GM10266 (cell line): ENCODE data around the gene OSBPL3.

Experiments used
- DNase-seq: peaks from one replicate; pipeline ENCODE4 v3.0.0; 2012; ENCODE audit errors: extremely low spot score
- CTCF ChIP-seq: IDR thresholded peaks from 2 replicates; pipeline ENCODE4 v1.5.1; 2012; ENCODE audit warnings: mild to moderate bottlenecking, low read depth; ENCODE audit not compliant: control insufficient read depth, insufficient read depth; ENCODE audit errors: missing control alignments

Gene OSBPL3

GRCh38 chr7:24755541-24756407 lies 224.2 kb downstream of the OSBPL3 start:
- DNase-seq, result peak; percentile 82
- no peak for TF ChIP-seq CTCF

DNA sequence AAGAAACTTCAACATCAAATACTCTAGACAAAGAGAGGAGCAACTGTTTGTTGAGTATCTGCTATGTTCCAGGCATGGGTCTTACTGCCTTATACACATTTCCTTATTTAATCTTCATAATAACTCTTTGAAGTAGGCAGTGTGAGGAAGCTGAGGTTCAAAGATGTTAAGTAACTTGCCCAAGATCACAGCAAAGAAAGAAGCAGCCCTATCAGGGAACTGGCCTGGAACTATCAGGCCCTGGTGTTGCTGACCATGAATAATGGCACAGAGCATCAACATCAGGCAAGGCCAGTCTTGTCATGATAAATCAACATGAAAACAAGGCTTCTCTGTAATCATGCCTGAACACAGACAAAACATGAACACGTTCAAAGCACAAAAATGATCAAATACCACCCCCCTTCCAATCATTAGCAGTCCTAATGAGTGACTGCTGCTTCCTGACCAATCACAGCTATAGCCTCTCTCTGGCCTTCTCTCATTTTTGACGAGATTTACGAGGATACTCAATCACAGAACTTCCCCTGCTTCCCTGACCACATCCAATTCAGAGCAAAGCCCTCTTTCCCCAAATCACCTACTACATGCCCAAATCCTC lies 225.0 kb downstream of the OSBPL3 start:
- no peak for TF ChIP-seq CTCF
- DNase-seq, result peak; percentile 47

DNA sequence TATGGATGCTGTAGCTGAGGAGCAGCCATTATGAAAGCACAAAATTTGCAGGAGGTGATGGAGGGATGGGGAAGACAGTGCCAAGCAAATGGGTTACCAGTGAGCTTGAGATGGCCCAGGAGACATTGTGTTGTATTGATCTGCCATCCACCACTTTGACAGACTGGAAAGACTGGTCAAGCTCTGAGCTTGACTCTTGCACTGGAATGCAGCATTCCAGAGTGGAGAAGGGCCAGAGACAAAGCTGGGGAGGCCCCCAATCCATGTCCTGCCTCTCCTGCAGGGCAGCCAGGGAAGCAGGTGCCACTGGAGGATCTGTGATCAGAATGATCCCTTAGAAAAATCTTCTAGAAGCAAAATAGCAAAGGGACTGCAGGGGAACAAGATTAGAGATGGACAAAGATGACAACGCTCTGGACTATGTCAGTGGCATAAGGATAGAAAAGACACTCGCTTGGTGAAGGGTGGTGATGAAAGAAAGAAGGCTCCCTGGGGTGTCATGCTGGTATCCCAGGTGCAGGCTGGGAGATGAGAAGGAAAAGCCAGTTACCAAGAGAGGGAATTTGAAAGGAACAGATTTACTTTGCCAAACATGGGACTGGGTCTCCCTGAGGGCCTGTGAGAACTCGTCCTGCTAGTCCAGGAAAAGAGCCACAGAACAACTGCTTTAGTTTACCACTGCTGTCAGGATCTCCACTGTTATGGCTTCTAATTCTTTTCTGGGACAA lies 227.7 kb downstream of the OSBPL3 start:
- TF ChIP-seq CTCF, result no peak
- DNase-seq, result no peak

DNA sequence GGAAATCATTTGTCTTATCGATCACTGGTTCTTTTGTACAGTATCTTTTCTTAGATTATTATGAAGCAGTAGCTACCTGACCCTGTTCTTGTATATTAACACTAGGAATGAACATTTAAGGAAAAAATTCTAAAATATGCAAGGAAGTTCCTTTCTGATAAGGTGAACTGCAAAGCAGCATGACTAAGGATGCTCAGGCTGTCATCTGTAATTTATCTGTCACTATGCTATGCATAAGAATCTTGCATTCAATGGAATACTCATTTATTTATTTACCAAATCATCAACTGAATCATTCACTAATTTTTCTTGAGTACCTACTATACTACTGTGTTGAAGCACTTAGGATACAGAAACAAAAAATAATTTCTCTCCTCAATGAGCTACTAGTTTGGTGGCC lies 228.5 kb downstream of the OSBPL3 start:
- no peak for TF ChIP-seq CTCF
- no peak for DNase-seq

GRCh38 chr7:24750441-24751055 lies 229.4 kb downstream of the OSBPL3 start:
- no peak for DNase-seq
- TF ChIP-seq CTCF, result no peak

DNA sequence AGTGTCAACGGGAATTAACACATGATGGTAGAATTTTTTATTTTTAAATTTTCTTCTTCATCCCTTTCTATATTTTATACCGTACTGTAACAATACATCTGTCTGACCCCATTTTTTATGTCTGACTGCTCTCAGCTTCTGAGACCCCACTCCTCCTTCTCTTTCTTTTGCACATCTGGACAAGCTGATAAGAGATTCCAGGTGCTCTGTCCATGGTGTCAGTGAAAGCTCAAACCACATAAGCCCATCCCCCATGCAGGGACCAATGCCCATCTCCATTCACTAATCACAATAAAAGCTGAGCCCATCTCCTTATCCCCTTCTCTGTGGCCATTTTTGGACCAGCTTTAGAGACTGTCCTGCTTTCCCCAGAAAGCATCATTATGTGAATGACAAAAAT lies 231.5 kb downstream of the OSBPL3 start:
- no peak for TF ChIP-seq CTCF

More for the DNA sequence above, 231.5 kb downstream of the OSBPL3 start:
- DNase-seq, result no peak
